ENCODE data around the gene AXIN2.

Gene AXIN2

DNA sequence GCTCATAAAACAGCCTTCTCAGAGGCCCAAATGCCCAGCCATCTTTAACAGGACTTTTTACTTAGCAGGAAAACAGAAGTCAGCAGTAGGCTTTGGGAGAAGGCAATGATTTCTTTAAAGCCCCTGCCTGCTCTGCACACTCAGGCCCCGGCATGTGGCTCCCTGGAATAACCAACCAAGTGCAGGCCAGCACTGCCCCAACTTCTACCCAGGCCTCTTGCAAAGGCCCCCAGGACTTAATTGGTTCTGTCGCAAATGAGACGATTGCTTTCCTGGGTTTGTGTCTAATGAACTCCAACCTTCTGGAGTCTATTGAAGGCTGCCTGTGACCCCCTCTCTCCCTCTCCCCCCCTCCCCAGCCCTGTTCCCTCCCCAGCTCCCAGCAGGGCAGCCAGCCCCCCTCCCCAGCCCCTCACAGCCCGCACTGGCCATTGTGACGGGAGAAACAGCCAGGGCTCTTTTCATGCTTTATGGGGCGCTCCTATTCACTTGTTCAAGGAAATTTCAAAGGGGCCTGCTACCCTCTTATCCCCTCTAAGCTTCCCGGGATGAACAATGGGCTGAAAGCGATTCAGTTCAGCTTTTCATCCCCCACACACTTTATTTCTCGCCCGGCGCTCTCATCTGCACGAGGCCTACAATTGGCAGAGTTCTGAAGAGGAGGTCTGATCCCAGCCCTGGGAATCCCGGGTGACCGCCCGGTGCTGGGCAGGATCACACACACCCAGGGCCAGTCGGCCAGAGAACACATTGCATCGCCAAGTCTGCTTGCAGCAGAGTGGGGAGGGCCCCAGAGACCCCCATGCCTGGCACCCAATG lies 15.5 kb downstream of the AXIN2 start:
- Histone ChIP-seq H3K4me1 (ENCODE audit: control insufficient read depth, insufficient read depth, low read length, poor library complexity, severe bottlenecking) (peaks cover 18% of the 10 kb centered on the region), H3K4me3 (ENCODE audit: extremely low read depth, insufficient read depth, low read length, poor library complexity, severe bottlenecking) (no peak overlapping the region), H3K27ac (ENCODE audit: low read depth, low read length, severe bottlenecking) (peak overlapping the region; percentile 34), H3K9me3 (ENCODE audit: control insufficient read depth, low read length) (no peaks in the 10 kb centered on the region), H3K36me3 (ENCODE audit: control insufficient read depth, insufficient read depth, low read length) (peaks cover 95% of the 10 kb centered on the region)
- WGBS, 2 experiments (ENCODE audit: insufficient coverage in 2 of 2), result 81 to 82% methylated on average over 15 of the region's 17 CpGs

- WGBS, 2 experiments (ENCODE audit: insufficient coverage in 2 of 2), result 94 to 98% methylated on average over 8 to 9 of the region's 11 CpGs
- no peak overlapping the region for H3K4me3 ChIP-seq (ENCODE audit: extremely low read depth, insufficient read depth, low read length, poor library complexity, severe bottlenecking)
- peaks cover 8% of the 10 kb centered on the region for H3K4me1 ChIP-seq (ENCODE audit: control insufficient read depth, insufficient read depth, low read length, poor library complexity, severe bottlenecking)
- H3K9me3 ChIP-seq (ENCODE audit: control insufficient read depth, low read length), result no peaks in the 10 kb centered on the region
- no peak overlapping the region for H3K27ac ChIP-seq (ENCODE audit: low read depth, low read length, severe bottlenecking)
- peaks cover 94% of the 10 kb centered on the region for H3K36me3 ChIP-seq (ENCODE audit: control insufficient read depth, insufficient read depth, low read length)
Measured at GRCh38 chr17:65544672-65545071, 16.8 kb downstream of the AXIN2 start.

- H3K27ac ChIP-seq (ENCODE audit: low read depth, low read length, severe bottlenecking), result no peak overlapping the region
- peaks cover 8% of the 10 kb centered on the region for H3K4me1 ChIP-seq (ENCODE audit: control insufficient read depth, insufficient read depth, low read length, poor library complexity, severe bottlenecking)
- H3K9me3 ChIP-seq (ENCODE audit: control insufficient read depth, low read length), result no peaks in the 10 kb centered on the region
- H3K4me3 ChIP-seq (ENCODE audit: extremely low read depth, insufficient read depth, low read length, poor library complexity, severe bottlenecking), result no peak overlapping the region
- H3K36me3 ChIP-seq (ENCODE audit: control insufficient read depth, insufficient read depth, low read length), result peaks cover 93% of the 10 kb centered on the region
Measured at GRCh38 chr17:65542610-65543009, 18.8 kb downstream of the AXIN2 start.

DNA sequence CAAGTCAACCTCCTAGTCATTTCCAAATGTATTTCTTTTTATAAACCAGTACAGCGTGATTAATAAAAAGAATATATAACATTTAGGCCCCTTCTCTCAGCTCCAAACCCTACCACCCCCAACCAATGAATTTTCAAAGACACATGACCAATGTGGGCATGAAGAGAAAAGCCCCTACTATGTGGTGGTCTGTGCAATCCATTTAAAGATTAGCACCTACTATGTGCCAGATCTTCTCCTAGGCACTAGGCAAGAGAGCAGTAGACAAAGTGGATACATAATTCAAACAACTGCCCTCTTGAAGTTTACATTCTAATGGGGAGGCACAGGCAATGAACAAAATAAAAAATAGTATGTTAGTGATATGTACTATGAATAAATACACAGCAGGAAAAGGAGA lies 19.4 kb downstream of the AXIN2 start:
- no peak overlapping the region for H3K4me3 ChIP-seq (ENCODE audit: extremely low read depth, insufficient read depth, low read length, poor library complexity, severe bottlenecking)
- WGBS, 2 experiments (ENCODE audit: insufficient coverage in 2 of 2), result 100% methylated on average over 1 of the region's 1 CpG; no CpG with 5 or more reads in 1 of the 2 experiments
- H3K27ac ChIP-seq (ENCODE audit: low read depth, low read length, severe bottlenecking), result no peak overlapping the region
- peaks cover 8% of the 10 kb centered on the region for H3K4me1 ChIP-seq (ENCODE audit: control insufficient read depth, insufficient read depth, low read length, poor library complexity, severe bottlenecking)
- H3K9me3 ChIP-seq (ENCODE audit: control insufficient read depth, low read length), result no peaks in the 10 kb centered on the region
- H3K36me3 ChIP-seq (ENCODE audit: control insufficient read depth, insufficient read depth, low read length), result peaks cover 93% of the 10 kb centered on the region

DNA sequence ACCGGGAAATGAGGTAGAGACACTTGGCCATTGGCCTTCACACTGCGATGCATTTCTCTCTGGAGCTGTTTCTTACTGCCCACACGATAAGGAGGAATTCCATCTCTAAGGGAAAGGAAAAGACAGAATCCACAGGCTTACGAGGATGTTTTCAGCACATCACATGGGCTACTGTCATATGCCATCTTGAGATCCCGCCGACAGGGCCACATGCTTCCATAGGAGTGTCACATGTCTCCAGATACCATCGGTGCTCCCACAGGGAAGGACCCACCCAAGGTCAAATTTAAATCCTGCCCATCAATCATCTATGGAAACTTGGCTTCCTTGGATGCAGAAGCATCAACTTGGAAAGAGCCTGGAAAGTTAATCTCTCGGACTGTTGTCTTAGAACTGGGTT lies 20.0 kb downstream of the AXIN2 start:
- Histone ChIP-seq H3K4me1 (ENCODE audit: control insufficient read depth, insufficient read depth, low read length, poor library complexity, severe bottlenecking) (peaks cover 8% of the 10 kb centered on the region), H3K9me3 (ENCODE audit: control insufficient read depth, low read length) (no peaks in the 10 kb centered on the region), H3K4me3 (ENCODE audit: extremely low read depth, insufficient read depth, low read length, poor library complexity, severe bottlenecking) (no peak overlapping the region), H3K27ac (ENCODE audit: low read depth, low read length, severe bottlenecking) (no peak overlapping the region), H3K36me3 (ENCODE audit: control insufficient read depth, insufficient read depth, low read length) (peaks cover 93% of the 10 kb centered on the region)
- WGBS, 2 experiments (ENCODE audit: insufficient coverage in 2 of 2), result 100% methylated on average over 8 of the region's 8 CpGs

- Histone ChIP-seq H3K36me3 (ENCODE audit: control insufficient read depth, insufficient read depth, low read length) (peaks cover 95% of the 10 kb centered on the region), H3K4me1 (ENCODE audit: control insufficient read depth, insufficient read depth, low read length, poor library complexity, severe bottlenecking) (peaks cover 8% of the 10 kb centered on the region)
- WGBS, 2 experiments (ENCODE audit: insufficient coverage in 2 of 2), result no CpG with 5 or more reads among the region's 2 CpGs
Measured at GRCh38 chr17:65539630-65540266, 21.7 kb downstream of the AXIN2 start.

GRCh38 chr17:65538675-65539529 lies 22.5 kb downstream of the AXIN2 start:
- 74 to 92% methylated on average over 4 to 5 of the region's 12 CpGs for WGBS, 2 experiments (ENCODE audit: insufficient coverage in 2 of 2)
- no peaks in the 10 kb centered on the region for H3K9me3 ChIP-seq (ENCODE audit: control insufficient read depth, low read length)
- no peak overlapping the region for H3K4me3 ChIP-seq (ENCODE audit: extremely low read depth, insufficient read depth, low read length, poor library complexity, severe bottlenecking)
- H3K4me1 ChIP-seq (ENCODE audit: control insufficient read depth, insufficient read depth, low read length, poor library complexity, severe bottlenecking), result peaks cover 8% of the 10 kb centered on the region
- H3K36me3 ChIP-seq (ENCODE audit: control insufficient read depth, insufficient read depth, low read length), result peaks cover 97% of the 10 kb centered on the region
- H3K27ac ChIP-seq (ENCODE audit: low read depth, low read length, severe bottlenecking), result no peak overlapping the region

More at GRCh38 chr17:65539630-65540266, 21.7 kb downstream of the AXIN2 start:
- no peaks in the 10 kb centered on the region for H3K9me3 ChIP-seq (ENCODE audit: control insufficient read depth, low read length)
- no peak overlapping the region for H3K4me3 ChIP-seq (ENCODE audit: extremely low read depth, insufficient read depth, low read length, poor library complexity, severe bottlenecking)
- no peak overlapping the region for H3K27ac ChIP-seq (ENCODE audit: low read depth, low read length, severe bottlenecking)

DNA sequence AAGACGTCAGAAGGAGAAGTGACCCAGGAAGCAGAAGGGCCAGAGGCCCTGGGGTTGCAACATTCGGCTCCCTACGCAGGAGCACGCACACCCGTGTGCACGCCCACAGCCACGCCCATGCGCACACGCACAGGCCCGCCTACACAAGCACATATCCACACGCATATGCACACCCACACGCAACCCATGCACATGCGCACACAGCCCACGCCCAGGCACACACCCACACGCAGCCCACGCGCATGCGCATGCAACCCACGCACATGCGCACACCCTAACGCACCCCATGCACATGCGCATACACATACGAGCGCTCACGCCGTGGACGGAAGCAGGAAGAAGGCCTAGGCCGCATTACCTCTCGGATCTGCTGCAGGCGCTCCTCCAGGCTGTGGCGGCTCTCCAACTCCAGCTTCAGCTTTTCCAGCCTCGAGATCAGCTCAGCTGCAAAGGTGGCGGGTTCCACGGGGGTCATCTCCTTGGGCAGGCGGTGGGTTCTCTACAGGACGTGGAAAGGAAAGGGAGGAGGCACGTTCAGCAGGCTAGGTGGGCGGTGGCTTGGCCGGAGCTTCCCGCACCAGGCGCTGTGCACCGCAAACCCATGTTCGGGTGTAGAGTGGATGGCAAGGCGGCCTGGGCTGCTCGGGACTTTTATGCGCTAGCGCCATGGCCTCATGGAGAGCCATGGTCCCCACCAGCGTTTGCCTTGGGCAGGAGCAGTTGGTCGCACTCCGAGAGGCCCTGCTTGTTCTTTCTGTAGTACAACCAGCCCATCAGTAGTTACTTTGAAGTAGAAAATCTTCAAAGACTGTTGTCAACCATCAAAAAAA lies 23.4 kb downstream of the AXIN2 start:
- H3K4me1 ChIP-seq (ENCODE audit: control insufficient read depth, insufficient read depth, low read length, poor library complexity, severe bottlenecking), result peaks cover 6% of the 10 kb centered on the region
- peaks cover 96% of the 10 kb centered on the region for H3K36me3 ChIP-seq (ENCODE audit: control insufficient read depth, insufficient read depth, low read length)
- no peak overlapping the region for H3K27ac ChIP-seq (ENCODE audit: low read depth, low read length, severe bottlenecking)
- no peak overlapping the region for H3K4me3 ChIP-seq (ENCODE audit: extremely low read depth, insufficient read depth, low read length, poor library complexity, severe bottlenecking)
- H3K9me3 ChIP-seq (ENCODE audit: control insufficient read depth, low read length), result no peaks in the 10 kb centered on the region
- 92 to 95% methylated on average over 34 to 45 of the region's 50 CpGs for WGBS, 2 experiments (ENCODE audit: insufficient coverage in 2 of 2)

- Histone ChIP-seq H3K36me3 (ENCODE audit: control insufficient read depth, insufficient read depth, low read length) (peaks cover 97% of the 10 kb centered on the region), H3K4me3 (ENCODE audit: extremely low read depth, insufficient read depth, low read length, poor library complexity, severe bottlenecking) (no peak overlapping the region), H3K27ac (ENCODE audit: low read depth, low read length, severe bottlenecking) (no peak overlapping the region), H3K4me1 (ENCODE audit: control insufficient read depth, insufficient read depth, low read length, poor library complexity, severe bottlenecking) (peaks cover 7% of the 10 kb centered on the region), H3K9me3 (ENCODE audit: control insufficient read depth, low read length) (no peaks in the 10 kb centered on the region)
- WGBS, 2 experiments (ENCODE audit: insufficient coverage in 2 of 2), result 96 to 98% methylated on average over 25 to 28 of the region's 35 CpGs
Measured at GRCh38 chr17:65537343-65537844, 24.1 kb downstream of the AXIN2 start.

Data from mesodermal cell (in vitro differentiated cells).